Activated CD4-positive, alpha-beta T cell treated with anti-CD3 and anti-CD28 coated beads, Interleukin-2, Interleukin-6, amounts not matched to agents 100 ng/mL and 50 ng/mL, durations not matched to agents 16 hours and 8 hours (primary cell): Measurements from ENCODE around the gene KDELR3.
A peak's percentile ranks its signal among the peaks of the same experiment; 100 is the strongest.
"Not testable (repeated sequence)": the region's sequence is repeated elsewhere in the genome, so short reads cannot be mapped to it uniquely, and the experiment has no call there.

Experiments used
- DNase-seq: peaks from one replicate; pipeline ENCODE4 v3.0.0-alpha.2; 2020

Gene KDELR3

GRCh38 chr22:38456841-38457699 lies 10.8 kb upstream of the KDELR3 start:
- no peak for DNase-seq

- no peak for DNase-seq
These were observed 7.5 kb upstream of the KDELR3 start for GRCh38 chr22:38460426-38460840.

GRCh38 chr22:38461057-38461413 lies 6.9 kb upstream of the KDELR3 start:
- DNase-seq = no peak

- peak; percentile 73 for DNase-seq
These were observed 6.3 kb upstream of the KDELR3 start for GRCh38 chr22:38461414-38462081.

GRCh38 chr22:38462960-38463784 lies 4.7 kb upstream of the KDELR3 start:
- DNase-seq = no peak

- no peak for DNase-seq
These were observed 2.8 kb upstream of the KDELR3 start for GRCh38 chr22:38464992-38465672.

- no peak for DNase-seq
These were observed 2.0 kb upstream of the KDELR3 start for GRCh38 chr22:38465673-38466490.

GRCh38 chr22:38467438-38467903 lies 425 bp upstream of the KDELR3 start:
- no peak for DNase-seq

GRCh38 chr22:38468443-38469305 lies 778 bp downstream of the KDELR3 start:
- no peak for DNase-seq

- no peak for DNase-seq
These were observed 1.4 kb downstream of the KDELR3 start for GRCh38 chr22:38469306-38469781.

- not testable (repeated sequence) for DNase-seq
These were observed 2.3 kb downstream of the KDELR3 start for GRCh38 chr22:38470179-38470578.

GRCh38 chr22:38471237-38471636 lies 3.3 kb downstream of the KDELR3 start:
- DNase-seq = no peak

GRCh38 chr22:38474003-38474607 lies 6.2 kb downstream of the KDELR3 start:
- no peak for DNase-seq

- no peak for DNase-seq
These were observed 9.7 kb downstream of the KDELR3 start for GRCh38 chr22:38477585-38477984.

- DNase-seq = no peak
These were observed 11.4 kb downstream of the KDELR3 start for GRCh38 chr22:38479096-38479837.

GRCh38 chr22:38481162-38481870 lies 13.4 kb downstream of the KDELR3 start:
- DNase-seq = no peak

GRCh38 chr22:38481871-38482332 lies 14.0 kb downstream of the KDELR3 start:
- DNase-seq = no peak

GRCh38 chr22:38482662-38483308 lies 14.9 kb downstream of the KDELR3 start:
- DNase-seq = no peak
